ENCODE data around the gene CD9. TPM values are rescaled to one million over a fixed set of nuclear protein-coding genes. Genes with fewer than 3 reads are reported as not detected.
"Not testable (repeated sequence)": the region's sequence is repeated elsewhere in the genome, so short reads cannot be mapped to it uniquely, and the experiment has no call there.

CD9 gene
- total RNA-seq, 3 donors from 2014 or later: 1.6 to 3.2 (median 3.0) TPM

GRCh38 chr12:6202304-6202703 is 2.1 kb downstream of the CD9 start:
- H3K36me3 Mint-ChIP-seq (ENCODE audit: insufficient read depth): no peaks in the 10 kb centered on the region
- peaks cover 51% of the 10 kb centered on the region for H3K27me3 Mint-ChIP-seq (ENCODE audit: low read depth)
- ATAC-seq (no peak), DNase-seq (no peak)
- no peak overlapping the region for H3K4me3 Mint-ChIP-seq
- H3K4me1 Mint-ChIP-seq (ENCODE audit: low read depth): peaks cover 10% of the 10 kb centered on the region
- H3K9me3 Mint-ChIP-seq: no peaks in the 10 kb centered on the region

GRCh38 chr12:6202846-6203245 is 2.6 kb downstream of the CD9 start:
- no peaks in the 10 kb centered on the region for H3K9me3 Mint-ChIP-seq
- H3K4me3 Mint-ChIP-seq: no peak overlapping the region
- H3K36me3 Mint-ChIP-seq (ENCODE audit: insufficient read depth): no peaks in the 10 kb centered on the region
- no peak for ATAC-seq
- peaks cover 51% of the 10 kb centered on the region for H3K27me3 Mint-ChIP-seq (ENCODE audit: low read depth)
- H3K4me1 Mint-ChIP-seq (ENCODE audit: low read depth): peaks cover 10% of the 10 kb centered on the region
- DNase-seq: no peak

GRCh38 chr12:6203601-6204000 is 3.4 kb downstream of the CD9 start:
- DNase-seq (no peak), ATAC-seq (no peak)
- Mint-ChIP-seq H3K27me3 (ENCODE audit: low read depth) (peaks cover 46% of the 10 kb centered on the region), H3K36me3 (ENCODE audit: insufficient read depth) (no peaks in the 10 kb centered on the region), H3K4me1 (ENCODE audit: low read depth) (peaks cover 10% of the 10 kb centered on the region), H3K4me3 (no peak overlapping the region), H3K9me3 (no peaks in the 10 kb centered on the region)

GRCh38 chr12:6204533-6205143 is 4.4 kb downstream of the CD9 start:
- Mint-ChIP-seq H3K36me3 (ENCODE audit: insufficient read depth) (no peaks in the 10 kb centered on the region), H3K27me3 (ENCODE audit: low read depth) (peaks cover 36% of the 10 kb centered on the region), H3K4me1 (ENCODE audit: low read depth) (peaks cover 5% of the 10 kb centered on the region), H3K9me3 (no peaks in the 10 kb centered on the region), H3K4me3 (no peak overlapping the region)
- ATAC-seq (no peak), DNase-seq (no peak)

GRCh38 chr12:6205144-6205539 is 4.9 kb downstream of the CD9 start:
- DNase-seq: no peak
- Mint-ChIP-seq H3K4me1 (ENCODE audit: low read depth) (peaks cover 5% of the 10 kb centered on the region), H3K36me3 (ENCODE audit: insufficient read depth) (no peaks in the 10 kb centered on the region), H3K9me3 (no peaks in the 10 kb centered on the region), H3K4me3 (no peak overlapping the region), H3K27me3 (ENCODE audit: low read depth) (peaks cover 35% of the 10 kb centered on the region)
- ATAC-seq: no peak

- peaks cover 35% of the 10 kb centered on the region for H3K27me3 Mint-ChIP-seq (ENCODE audit: low read depth)
- H3K4me3 Mint-ChIP-seq: no peak overlapping the region
- DNase-seq (no peak), ATAC-seq (no peak)
- H3K36me3 Mint-ChIP-seq (ENCODE audit: insufficient read depth): no peaks in the 10 kb centered on the region
- peaks cover 5% of the 10 kb centered on the region for H3K4me1 Mint-ChIP-seq (ENCODE audit: low read depth)
- H3K9me3 Mint-ChIP-seq: no peaks in the 10 kb centered on the region
Observed at GRCh38 chr12:6205761-6206160, 5.6 kb downstream of the CD9 start.

GRCh38 chr12:6206327-6206726 is 6.1 kb downstream of the CD9 start:
- peaks cover 33% of the 10 kb centered on the region for H3K27me3 Mint-ChIP-seq (ENCODE audit: low read depth)
- H3K4me3 Mint-ChIP-seq: no peak overlapping the region
- H3K4me1 Mint-ChIP-seq (ENCODE audit: low read depth): peaks cover 3% of the 10 kb centered on the region
- H3K9me3 Mint-ChIP-seq: no peaks in the 10 kb centered on the region
- ATAC-seq: no peak
- H3K36me3 Mint-ChIP-seq (ENCODE audit: insufficient read depth): no peaks in the 10 kb centered on the region
- DNase-seq: no peak

GRCh38 chr12:6207259-6207925 is 7.2 kb downstream of the CD9 start:
- Mint-ChIP-seq H3K4me1 (ENCODE audit: low read depth) (peaks cover 3% of the 10 kb centered on the region), H3K27me3 (ENCODE audit: low read depth) (peaks cover 22% of the 10 kb centered on the region)

GRCh38 chr12:6208130-6208529 is 7.9 kb downstream of the CD9 start:
- Mint-ChIP-seq H3K36me3 (ENCODE audit: insufficient read depth) (no peaks in the 10 kb centered on the region), H3K27me3 (ENCODE audit: low read depth) (peaks cover 15% of the 10 kb centered on the region), H3K4me3 (no peak overlapping the region), H3K9me3 (no peaks in the 10 kb centered on the region), H3K4me1 (ENCODE audit: low read depth) (peaks cover 3% of the 10 kb centered on the region)
- DNase-seq (no peak), ATAC-seq (no peak)

More at GRCh38 chr12:6207259-6207925, 7.2 kb downstream of the CD9 start:
- ATAC-seq (no peak), DNase-seq (no peak)
- no peaks in the 10 kb centered on the region for H3K36me3 Mint-ChIP-seq (ENCODE audit: insufficient read depth)
- no peaks in the 10 kb centered on the region for H3K9me3 Mint-ChIP-seq
- no peak overlapping the region for H3K4me3 Mint-ChIP-seq

- H3K9me3 Mint-ChIP-seq, DNase-seq: not testable (repeated sequence)
Observed at GRCh38 chr12:6209428-6209827, 9.2 kb downstream of the CD9 start.

GRCh38 chr12:6211421-6211869 is 11.2 kb downstream of the CD9 start:
- Mint-ChIP-seq H3K36me3 (ENCODE audit: insufficient read depth) (no peaks in the 10 kb centered on the region), H3K27me3 (ENCODE audit: low read depth) (peaks cover 7% of the 10 kb centered on the region), H3K4me1 (ENCODE audit: low read depth) (peaks cover 2% of the 10 kb centered on the region), H3K9me3 (no peaks in the 10 kb centered on the region), H3K4me3 (no peak overlapping the region)
- DNase-seq (no peak), ATAC-seq (no peak)

More at GRCh38 chr12:6209428-6209827, 9.2 kb downstream of the CD9 start:
- not testable (repeated sequence) for H3K4me1 Mint-ChIP-seq (ENCODE audit: low read depth); H3K4me3 Mint-ChIP-seq; H3K27me3 Mint-ChIP-seq (ENCODE audit: low read depth); ATAC-seq; H3K36me3 Mint-ChIP-seq (ENCODE audit: insufficient read depth)

- DNase-seq (no peak), ATAC-seq (no peak)
- Mint-ChIP-seq H3K27me3 (ENCODE audit: low read depth) (peaks cover 2% of the 10 kb centered on the region), H3K9me3 (no peaks in the 10 kb centered on the region), H3K4me3 (no peak overlapping the region), H3K36me3 (ENCODE audit: insufficient read depth) (no peaks in the 10 kb centered on the region), H3K4me1 (ENCODE audit: low read depth) (peaks cover 2% of the 10 kb centered on the region)
Observed at GRCh38 chr12:6212086-6212485, 11.9 kb downstream of the CD9 start.

GRCh38 chr12:6213969-6214368 is 13.8 kb downstream of the CD9 start:
- Mint-ChIP-seq H3K9me3 (no peaks in the 10 kb centered on the region), H3K4me1 (ENCODE audit: low read depth) (peaks cover 9% of the 10 kb centered on the region), H3K4me3 (no peak overlapping the region), H3K36me3 (ENCODE audit: insufficient read depth) (no peaks in the 10 kb centered on the region), H3K27me3 (ENCODE audit: low read depth) (peaks cover 2% of the 10 kb centered on the region)
- ATAC-seq (no peak), DNase-seq (no peak)

GRCh38 chr12:6214633-6215032 is 14.4 kb downstream of the CD9 start:
- Mint-ChIP-seq H3K4me1 (ENCODE audit: low read depth) (peaks cover 9% of the 10 kb centered on the region), H3K4me3 (no peak overlapping the region), H3K9me3 (no peaks in the 10 kb centered on the region), H3K36me3 (ENCODE audit: insufficient read depth) (no peaks in the 10 kb centered on the region), H3K27me3 (ENCODE audit: low read depth) (peaks cover 2% of the 10 kb centered on the region)
- DNase-seq (no peak), ATAC-seq (no peak)

GRCh38 chr12:6215120-6215807 is 15.1 kb downstream of the CD9 start:
- no peaks in the 10 kb centered on the region for H3K36me3 Mint-ChIP-seq (ENCODE audit: insufficient read depth)
- no peak for ATAC-seq
- no peaks in the 10 kb centered on the region for H3K9me3 Mint-ChIP-seq
- peaks cover 2% of the 10 kb centered on the region for H3K27me3 Mint-ChIP-seq (ENCODE audit: low read depth)
- H3K4me3 Mint-ChIP-seq: no peak overlapping the region
- DNase-seq: no peak
- H3K4me1 Mint-ChIP-seq (ENCODE audit: low read depth): peaks cover 7% of the 10 kb centered on the region

Measured in activated T-cell treated with anti-CD3 and anti-CD28 coated beads, Interleukin-2, amount 50 U/mL, for 4 hours (primary cell).